Amniotic epithelial cell (primary cell): ENCODE results near the gene ZSWIM3.
"Not testable (repeated sequence)": the region's sequence is repeated elsewhere in the genome, so short reads cannot be mapped to it uniquely, and the experiment has no call there.

Experiments
- DNase-seq: peaks from one replicate; pipeline ENCODE4 v3.0.0-alpha.2; 2010; ENCODE audit warnings: low read depth

ZSWIM3 gene

GRCh38 chr20:45860560-45861220 is 3.3 kb downstream of the ZSWIM3 start:
- peak; percentile 60 for DNase-seq

GRCh38 chr20:45861221-45862075 is 4.0 kb downstream of the ZSWIM3 start:
- DNase-seq: peak; percentile 33

DNA sequence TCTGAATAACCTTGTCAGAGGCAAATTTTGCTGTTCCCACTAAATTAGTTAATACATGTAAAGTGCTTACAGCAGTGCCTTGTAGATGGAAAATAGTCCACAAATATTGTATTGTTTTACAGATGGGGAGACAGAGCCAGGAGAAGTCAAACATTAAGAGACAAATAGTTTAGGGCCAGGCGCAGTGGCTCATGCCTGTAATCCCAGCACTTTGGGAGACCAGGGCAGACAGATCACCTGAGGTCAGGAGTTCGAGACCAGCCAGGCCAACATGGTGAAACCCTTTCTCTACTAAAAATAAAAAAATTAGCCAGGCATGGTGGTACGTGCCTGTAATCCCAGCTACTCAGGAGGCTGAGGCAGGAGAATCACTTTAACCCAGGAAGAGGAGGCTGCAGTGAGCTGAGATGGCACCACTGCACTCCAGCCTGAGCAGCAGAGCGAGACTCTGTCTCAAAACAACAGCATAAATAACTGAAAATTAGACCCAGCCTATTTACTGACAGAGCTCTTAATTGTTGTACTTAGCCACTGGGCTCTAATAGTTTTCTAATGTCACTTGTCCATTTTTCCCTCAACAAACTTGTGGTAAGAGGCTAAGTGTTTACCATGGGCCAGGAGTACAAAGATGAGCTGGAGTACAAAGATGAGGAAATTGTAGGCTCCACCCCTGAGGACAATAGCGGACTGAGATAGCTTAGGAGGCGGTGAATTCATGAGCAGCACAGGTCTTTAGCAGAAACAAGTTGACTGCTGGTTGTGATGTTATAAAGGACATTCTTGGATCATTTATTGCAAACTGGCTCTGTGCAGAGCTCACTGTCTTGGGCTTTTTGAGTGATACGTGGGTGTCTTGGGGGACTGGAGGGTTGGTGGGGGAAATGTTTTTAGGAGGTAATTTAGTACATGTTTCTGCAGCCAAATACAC is 6.4 kb downstream of the ZSWIM3 start:
- DNase-seq: peak; percentile 67

DNA sequence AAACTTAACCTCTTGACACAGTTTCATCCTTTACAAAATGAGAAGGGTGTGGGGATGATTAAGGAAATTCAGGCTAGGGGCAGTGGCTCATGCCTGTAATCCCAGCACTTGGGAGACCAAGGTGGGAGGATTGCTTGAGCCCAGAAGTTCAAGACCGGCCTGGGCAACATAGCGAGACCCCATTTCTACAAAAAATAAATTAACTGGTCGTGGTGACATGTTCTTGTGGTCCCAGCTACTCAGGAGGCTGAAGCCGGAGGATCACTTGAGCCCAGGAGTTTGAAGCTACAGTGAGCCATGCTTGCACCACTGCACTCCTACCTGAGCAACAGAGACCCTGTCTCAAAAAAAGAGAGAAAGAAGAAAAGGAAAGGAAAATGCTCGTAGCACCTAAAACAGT is 9.0 kb downstream of the ZSWIM3 start:
- DNase-seq: no peak

DNA sequence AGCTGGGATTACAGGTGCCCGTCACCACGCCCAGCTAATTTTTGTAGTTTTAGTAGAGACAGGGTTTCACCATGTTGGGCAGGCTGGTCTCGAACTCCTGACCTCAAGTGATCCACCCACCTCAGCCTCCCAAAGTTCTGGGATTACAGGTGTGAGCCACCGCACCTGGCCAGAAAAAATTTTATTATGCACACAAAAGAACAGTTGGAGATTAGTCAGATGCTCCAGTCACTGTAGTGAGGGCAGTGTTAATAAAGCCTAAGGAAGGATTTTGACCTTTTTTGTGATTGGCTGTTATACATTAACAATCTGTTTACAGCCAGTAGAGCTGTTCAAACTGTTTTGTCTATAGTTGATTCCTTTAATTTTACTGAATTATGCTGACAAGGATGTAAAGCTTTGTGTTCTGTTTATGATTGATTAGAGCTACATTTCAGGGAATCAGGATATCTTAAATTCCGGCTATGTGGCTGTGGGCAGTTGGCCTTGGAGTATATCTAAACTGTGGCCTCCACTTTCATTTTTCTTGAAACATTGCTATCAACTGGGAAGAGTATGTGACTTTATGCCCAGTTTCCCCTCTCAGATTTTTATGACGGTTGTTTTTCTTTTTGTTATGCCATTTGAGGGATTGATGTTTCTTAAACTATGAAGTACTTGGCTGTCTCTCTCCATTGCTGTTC is 9.9 kb downstream of the ZSWIM3 start:
- DNase-seq: peak; percentile 73

DNA sequence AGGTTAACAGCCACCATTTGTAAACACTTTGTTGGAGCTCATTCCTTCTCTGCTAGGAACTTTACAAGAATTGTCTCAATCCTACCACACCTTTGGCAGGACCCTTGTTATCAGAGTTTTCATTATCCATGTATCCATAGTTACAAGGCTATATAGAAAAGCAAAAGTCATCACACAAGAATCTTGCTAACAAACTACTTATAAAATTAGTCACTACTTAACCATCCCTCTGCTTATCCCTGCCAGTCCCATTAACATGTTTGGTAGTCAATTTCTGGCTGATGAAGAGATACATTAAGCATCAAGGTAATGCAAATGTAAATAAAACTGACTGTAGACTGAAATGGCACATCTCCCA is 10.4 kb downstream of the ZSWIM3 start:
- DNase-seq: peak; percentile 78

DNA sequence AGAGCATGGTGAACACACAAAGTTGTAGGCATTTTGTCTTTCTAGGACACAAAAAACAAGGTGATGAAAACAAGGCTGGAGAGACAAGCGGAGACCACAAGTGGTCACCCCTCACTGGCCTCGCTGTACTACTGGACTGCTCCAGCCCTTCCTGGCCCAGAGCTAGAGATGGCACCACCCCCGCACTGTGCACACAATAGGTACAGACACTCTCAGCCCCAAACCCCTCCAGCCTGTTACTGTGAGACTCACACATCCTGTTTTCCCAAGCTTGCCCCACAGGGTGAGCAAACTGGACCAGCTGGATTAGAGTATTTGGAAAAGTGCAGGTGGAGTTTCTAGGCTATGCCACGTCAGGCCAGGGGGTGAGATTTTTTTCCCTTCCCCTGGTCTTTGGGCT is 15.2 kb downstream of the ZSWIM3 start:
- no peak for DNase-seq

GRCh38 chr20:45873409-45874103 is 16.1 kb downstream of the ZSWIM3 start:
- DNase-seq: peak; percentile 21

DNA sequence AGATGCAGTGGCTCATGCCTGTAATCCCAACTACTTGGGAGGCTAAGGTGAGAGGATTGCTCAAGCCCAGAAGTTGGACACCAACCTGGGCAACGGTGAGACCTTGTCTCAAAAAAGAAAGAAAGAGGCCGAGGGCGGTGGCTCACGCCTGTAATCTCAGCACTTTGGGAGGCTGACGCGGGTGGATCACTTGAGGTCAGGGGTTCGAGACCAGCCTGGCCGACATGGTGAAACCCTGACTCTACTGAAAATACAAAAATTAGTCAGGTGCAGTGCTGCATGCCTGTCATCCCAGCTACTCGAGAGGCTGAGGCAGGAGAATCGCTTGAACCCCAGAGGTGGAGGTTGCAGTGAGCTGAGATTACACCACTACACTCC is 16.7 kb downstream of the ZSWIM3 start:
- DNase-seq: not testable (repeated sequence)

DNA sequence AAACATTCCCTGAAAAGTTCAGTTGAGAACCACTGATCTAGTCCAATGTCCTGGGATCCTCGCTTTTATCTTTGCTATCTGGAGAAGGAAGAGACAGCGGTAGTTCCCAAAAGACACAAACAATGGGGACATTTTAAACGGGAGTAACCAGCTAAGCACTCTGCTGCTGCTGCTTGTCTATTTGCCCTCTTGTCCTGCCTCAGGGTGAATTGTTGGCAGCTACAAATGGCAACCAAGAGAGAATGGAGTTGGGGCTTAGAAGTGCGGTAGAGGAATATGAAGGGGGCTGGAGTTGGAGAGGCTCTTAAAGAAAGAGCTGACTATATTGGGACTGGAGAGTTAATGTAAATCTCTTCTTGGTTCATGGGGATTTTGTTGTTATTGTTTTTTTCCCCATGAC is 17.2 kb downstream of the ZSWIM3 start:
- no peak for DNase-seq

GRCh38 chr20:45878076-45878761 is 20.8 kb downstream of the ZSWIM3 start:
- DNase-seq: no peak

DNA sequence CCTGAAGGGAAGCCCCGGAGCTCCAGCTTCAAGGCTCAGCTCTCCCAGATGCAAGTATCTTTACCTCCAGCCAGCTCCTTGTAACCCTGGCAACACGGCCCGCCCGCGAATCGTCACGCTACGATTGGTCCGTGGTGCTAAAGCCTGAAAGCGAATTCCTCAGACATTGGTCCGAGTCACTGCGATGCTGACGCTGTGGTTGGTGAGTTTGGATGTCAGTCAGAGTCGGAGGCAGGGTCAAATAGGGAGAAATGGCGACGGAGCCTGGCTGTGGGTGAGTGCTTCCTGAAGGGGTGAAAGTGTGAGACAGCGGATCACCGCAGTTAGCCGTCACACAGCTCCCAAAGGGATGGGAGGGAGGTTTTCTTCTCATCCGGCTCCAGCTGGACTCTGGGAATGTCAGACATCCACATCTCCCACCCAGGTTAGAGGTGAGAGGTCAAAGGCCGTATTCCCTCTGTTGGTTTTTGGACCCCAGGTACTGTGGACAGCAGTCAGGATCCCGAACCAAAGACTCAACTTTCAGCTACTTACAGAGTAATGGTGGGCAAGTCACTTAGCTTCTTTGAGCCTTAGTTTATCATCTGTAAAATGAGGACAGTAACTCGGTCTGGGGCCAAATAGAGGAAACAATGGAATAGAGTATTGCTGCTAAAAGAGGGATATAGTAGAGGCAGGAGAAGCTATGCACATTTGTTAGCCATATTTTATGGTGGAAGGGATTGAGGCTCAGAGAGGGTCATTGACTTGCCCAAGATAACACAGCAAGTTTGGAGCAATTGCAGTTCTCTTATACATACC is 23.8 kb downstream of the ZSWIM3 start, which contains the start of gene ZSWIM1:
ZSWIM1 (plus strand) TSS at position 240 of the 801 bp plus-strand sequence. CDS start 1,366 bp downstream, outside the sequence.
- DNase-seq: peak; percentile 98

GRCh38 chr20:45882469-45883099 is 25.2 kb downstream of the ZSWIM3 start:
- DNase-seq: no peak

DNA sequence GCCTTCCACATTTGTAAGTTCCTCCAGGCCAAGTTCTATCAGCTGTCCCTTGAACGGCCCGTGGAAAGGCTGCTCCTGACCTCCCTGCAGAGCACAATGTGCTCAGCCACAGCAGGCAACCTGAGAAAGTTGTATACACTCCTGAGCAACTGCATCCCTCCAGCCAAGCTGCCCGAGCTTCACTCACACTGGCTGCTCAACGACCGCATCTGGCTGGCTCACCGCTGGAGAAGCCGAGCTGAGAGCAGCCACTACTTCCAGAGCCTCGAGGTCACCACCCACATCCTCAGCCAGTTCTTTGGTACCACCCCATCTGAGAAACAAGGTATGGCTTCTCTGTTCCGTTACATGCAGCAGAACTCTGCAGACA is 25.7 kb downstream of the ZSWIM3 start:
- no peak for DNase-seq

DNA sequence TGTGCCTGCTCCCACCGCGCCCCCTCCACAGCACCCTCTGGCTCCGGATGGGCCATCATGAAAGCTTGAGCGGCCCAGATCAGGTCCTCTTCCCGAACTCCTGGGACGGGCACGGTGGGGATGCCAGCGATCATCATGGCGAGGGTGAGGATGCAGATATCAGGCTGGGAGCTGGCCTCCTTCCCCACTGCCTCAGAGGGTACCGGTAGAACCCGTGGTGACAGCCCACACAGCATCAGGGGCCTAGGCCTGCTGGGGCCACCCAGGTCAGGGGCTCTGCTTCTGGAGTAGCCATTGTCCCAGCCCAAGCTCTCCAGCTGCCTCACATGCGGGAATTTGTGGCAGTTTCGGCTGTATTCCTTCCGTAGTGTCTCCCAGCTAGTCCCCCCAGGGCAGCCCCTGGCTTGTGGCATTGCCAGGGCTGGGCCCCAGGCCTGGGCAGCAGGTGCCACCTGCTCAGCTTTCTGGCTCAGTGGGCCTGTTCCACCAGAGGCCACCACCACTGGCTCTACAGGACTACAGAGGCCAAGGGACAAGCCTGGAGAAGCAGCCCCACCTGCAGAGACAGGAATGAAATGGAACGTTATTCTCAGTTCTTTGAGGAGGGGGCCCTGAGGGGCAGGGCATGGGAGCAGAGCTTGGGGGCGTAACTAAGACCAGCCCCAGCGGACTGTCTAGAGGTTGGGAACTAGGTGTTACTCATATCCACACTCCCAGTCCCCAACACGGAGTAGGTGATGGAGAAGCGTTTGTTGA is 29.4 kb downstream of the ZSWIM3 start:
- no peak for DNase-seq

DNA sequence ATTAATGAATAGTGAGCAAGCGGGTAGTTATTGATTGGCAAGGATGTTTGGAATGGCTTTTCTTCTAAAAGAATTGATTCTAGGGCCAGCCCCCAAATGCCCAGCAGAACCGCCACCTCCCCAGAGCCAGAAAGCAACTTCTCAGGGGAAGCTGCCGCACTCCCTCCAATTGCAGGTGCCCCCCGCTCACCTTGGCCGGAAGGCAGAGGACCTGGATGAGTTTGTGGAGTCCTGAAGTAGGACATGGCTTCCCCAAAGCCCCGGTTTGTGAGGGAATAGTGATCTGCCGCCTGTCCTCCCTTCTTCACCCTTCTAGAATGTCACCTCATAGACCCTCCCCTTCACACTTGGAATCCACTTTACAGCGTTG is 29.9 kb downstream of the ZSWIM3 start, which contains the start of gene SPATA25:
SPATA25 (minus strand) TSS at position 277 of the 370 bp plus-strand sequence; CDS start at position 245, 32 bp downstream.
- no peak for DNase-seq

GRCh38 chr20:45888681-45889080 is 31.3 kb downstream of the ZSWIM3 start:
- no peak for DNase-seq
